Liver (tissue), 9 donors: ENCODE results near the gene PFN3. TPM values are rescaled to one million over a fixed set of nuclear protein-coding genes. Genes with fewer than 3 reads are reported as not detected.

Experiments
- DNase-seq: peaks from one replicate; pipeline ENCODE4 v3.0.0-alpha.2; 2017; ENCODE audit warnings: low spot score
- H3K27ac ChIP-seq, 2 donors: one replicate each; pipeline ENCODE4 v1.7.0; 2013; ENCODE audit warnings: inconsistent platforms in 2 of 2, low read length in 2 of 2, control low read depth in 1 of 2, low read depth in 1 of 2, mild to moderate bottlenecking in 1 of 2
- H3K27me3 ChIP-seq, 4 donors: one replicate each; pipeline versions ENCODE4 v1.6.1 to v1.7.0; 2013; ENCODE audit warnings: low read length in 3 of 4, inconsistent platforms in 1 of 4, mild to moderate bottlenecking in 1 of 4, moderate library complexity in 1 of 4; ENCODE audit not compliant: control insufficient read depth in 4 of 4, insufficient read depth in 4 of 4
- H3K36me3 ChIP-seq, 4 donors: one replicate each; pipeline versions ENCODE4 v1.6.1 to v1.7.0; 2013; ENCODE audit warnings: low read length in 3 of 4, mild to moderate bottlenecking in 3 of 4, low read depth in 1 of 4, moderate library complexity in 1 of 4; ENCODE audit not compliant: control insufficient read depth in 4 of 4, insufficient read depth in 3 of 4
- H3K4me1 ChIP-seq, 4 donors: one replicate each; pipeline versions ENCODE4 v1.6.1 to v1.7.0; 2013; ENCODE audit warnings: low read length in 3 of 4, mild to moderate bottlenecking in 3 of 4, moderate library complexity in 1 of 4; ENCODE audit not compliant: control insufficient read depth in 4 of 4, insufficient read depth in 4 of 4
- H3K4me3 ChIP-seq, 3 donors: one replicate each; pipeline versions ENCODE4 v1.6.1 to v1.7.0; 2013; ENCODE audit warnings: low read length in 3 of 3, control low read depth in 1 of 3, low read depth in 1 of 3, mild to moderate bottlenecking in 1 of 3
- H3K9ac ChIP-seq, 2 donors: one replicate each; pipeline ENCODE4 v1.7.0; 2013; ENCODE audit warnings: low read length in 2 of 2, mild to moderate bottlenecking in 2 of 2, moderate library complexity in 2 of 2, control low read depth in 1 of 2, low read depth in 1 of 2
- H3K9me3 ChIP-seq, 4 donors: one replicate each; pipeline versions ENCODE4 v1.6.1 to v1.7.0; 2013; ENCODE audit warnings: low read length in 3 of 4; ENCODE audit not compliant: control insufficient read depth in 4 of 4
- ATF3 ChIP-seq: IDR thresholded peaks from 2 replicates; pipeline ENCODE4 v1.6.1; 2016; ENCODE audit warnings: antibody characterized with exemption
- EGR1 ChIP-seq, 2 donors: IDR thresholded peaks; 2 replicates each; pipeline ENCODE4 v1.6.1; 2016 to 2018; ENCODE audit warnings: antibody characterized with exemption in 2 of 2, low read depth in 2 of 2
- FOXA1 ChIP-seq: IDR thresholded peaks from 2 replicates; pipeline ENCODE4 v1.6.1; 2016; ENCODE audit warnings: antibody characterized with exemption
- FOXA2 ChIP-seq: IDR thresholded peaks from 2 replicates; pipeline ENCODE4 v1.6.1; 2016; ENCODE audit warnings: antibody characterized with exemption
- GABPA ChIP-seq, 2 donors: IDR thresholded peaks in 1 of 2; conservative IDR thresholded peaks in 1 of 2; 2 replicates each; pipeline ENCODE4 v1.6.1; 2016; ENCODE audit warnings: antibody characterized with exemption in 2 of 2, mild to moderate bottlenecking in 1 of 2, moderate library complexity in 1 of 2
- HNF4A ChIP-seq, 2 donors: conservative IDR thresholded peaks; 2 replicates each; pipeline ENCODE4 v1.6.1; 2016; ENCODE audit warnings: antibody characterized with exemption in 2 of 2, mild to moderate bottlenecking in 2 of 2
- HNF4G ChIP-seq: IDR thresholded peaks from 2 replicates; pipeline ENCODE4 v1.6.1; 2016; ENCODE audit warnings: antibody characterized with exemption
- JUND ChIP-seq, 2 donors: IDR thresholded peaks; 2 replicates each; pipeline ENCODE4 v1.6.1; 2016; ENCODE audit warnings: antibody characterized with exemption in 2 of 2
- NR2F2 ChIP-seq: IDR thresholded peaks from 2 replicates; pipeline ENCODE4 v1.6.1; 2016; ENCODE audit warnings: antibody characterized with exemption
- RAD21 ChIP-seq, 2 donors: IDR thresholded peaks; 2 replicates each; pipeline ENCODE4 v1.6.1; 2016; ENCODE audit warnings: antibody characterized with exemption in 2 of 2, mild to moderate bottlenecking in 2 of 2
- RXRA ChIP-seq, 2 donors: IDR thresholded peaks; 2 replicates each; pipeline ENCODE4 v1.6.1; 2017 to 2018; ENCODE audit warnings: antibody characterized with exemption in 2 of 2, mild to moderate bottlenecking in 1 of 2
- SP1 ChIP-seq: IDR thresholded peaks from 2 replicates; pipeline ENCODE4 v1.6.1; 2018; ENCODE audit warnings: antibody characterized with exemption, mild to moderate bottlenecking
- TAF1 ChIP-seq: conservative IDR thresholded peaks from 2 replicates; pipeline ENCODE4 v1.6.1; 2016; ENCODE audit warnings: antibody characterized with exemption, mild to moderate bottlenecking
- YY1 ChIP-seq: IDR thresholded peaks from 2 replicates; pipeline ENCODE4 v1.6.1; 2016; ENCODE audit warnings: antibody characterized with exemption, mild to moderate bottlenecking
- ZBTB33 ChIP-seq: IDR thresholded peaks from 2 replicates; pipeline ENCODE4 v1.6.1; 2016; ENCODE audit warnings: antibody characterized with exemption
- WGBS: extraction: QIAGEN DNeasy Blood & Tissue Kit; methylation state at CpG from one replicate; pipeline ENCODE4 v1.1.7; 2013; 5-methylcytosine and 5-hydroxymethylcytosine counted together
- polyA plus RNA-seq, 2 donors: library from polyadenylated mRNA; stranded (reverse) in 1 of 2; unstranded in 1 of 2; fragments of 200-250 nt in 1 of 2; fragments of >200 nt in 1 of 2; fragmentation: Nextera tagmentation in 1 of 2; extraction: Ambion mirVana in 1 of 2; gene quantifications; one replicate each; pipeline versions ENCODE4 v1.2.1 to v1.2.3, GENCODE V29; 2013 to 2015
- total RNA-seq, 2 donors: library from RNA; depleted of rRNA; stranded (reverse); fragments of >200 nt; gene quantifications; one replicate each; pipeline ENCODE4 v1.2.3, GENCODE V29; 2014
- TF ChIP-seq, protein P1 (sequence below): IDR thresholded peaks from 2 replicates; pipeline ENCODE4 v1.6.1; 2016; ENCODE audit warnings: antibody characterized with exemption
- TF ChIP-seq, protein P2 (sequence below): fragments of 150-350 bp; IDR thresholded peaks from 2 replicates; pipeline ENCODE4 v1.5.1; 2017; ENCODE audit warnings: improper control_type of control experiment, low read depth, low read length; ENCODE audit not compliant: missing input control
- TF ChIP-seq, protein P3 (sequence below): IDR thresholded peaks from 2 replicates; pipeline ENCODE4 v1.6.1; 2016; ENCODE audit warnings: antibody characterized with exemption, mild to moderate bottlenecking
- donor health status: healthy.
- donor health status: healthy.
- donor health status: healthy.
- donor health status: healthy.
- donor health status: healthy.

The PFN3 gene
- total and polyA plus RNA-seq, 4 donors = not detected

- DNase-seq = no peak
- H3K9me3 ChIP-seq = no peaks in the 10 kb centered on the region
- H3K9ac ChIP-seq = peak overlapping the region; percentile 1 to 27
- H3K27ac ChIP-seq = peak overlapping the region; percentile 81 to 93
- 70% methylated on average over 3 of the region's 3 CpGs for WGBS
- H3K27me3 ChIP-seq = no peaks in the 10 kb centered on the region
- peak overlapping the region in 2 of 3 donors; percentile 1 to 30 for H3K4me3 ChIP-seq
- TF ChIP-seq EGR1 (IDR thresholded peaks at IDR 0.05; ENCODE audit: low read depth in 2 of 2) = no peak
- no peak for TF ChIP-seq JUND (IDR thresholded peaks at IDR 0.05)
- H3K4me1 ChIP-seq = peaks cover 22 to 75% (median 60%) of the 10 kb centered on the region in 4 donors
- H3K36me3 ChIP-seq = peaks cover 0 to 2% (median 0%) of the 10 kb centered on the region in 4 donors
Observed at GRCh38 chr5:177354711-177355110, 45.8 kb downstream of the PFN3 start.

GRCh38 chr5:177354256-177354655 is 46.2 kb downstream of the PFN3 start:
- H3K4me1 ChIP-seq = peaks cover 23 to 75% (median 60%) of the 10 kb centered on the region in 4 donors
- TF ChIP-seq, protein P1, sequence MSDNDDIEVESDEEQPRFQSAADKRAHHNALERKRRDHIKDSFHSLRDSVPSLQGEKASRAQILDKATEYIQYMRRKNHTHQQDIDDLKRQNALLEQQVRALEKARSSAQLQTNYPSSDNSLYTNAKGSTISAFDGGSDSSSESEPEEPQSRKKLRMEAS = peak; percentile 11
- TF ChIP-seq JUND (IDR thresholded peaks at IDR 0.05) = peak; percentile 26 to 61
- peak; percentile 72 for TF ChIP-seq SP1
- peak; percentile 30 to 33 for TF ChIP-seq HNF4A (conservative IDR thresholded peaks at IDR 0.05)
- TF ChIP-seq, protein P2, sequence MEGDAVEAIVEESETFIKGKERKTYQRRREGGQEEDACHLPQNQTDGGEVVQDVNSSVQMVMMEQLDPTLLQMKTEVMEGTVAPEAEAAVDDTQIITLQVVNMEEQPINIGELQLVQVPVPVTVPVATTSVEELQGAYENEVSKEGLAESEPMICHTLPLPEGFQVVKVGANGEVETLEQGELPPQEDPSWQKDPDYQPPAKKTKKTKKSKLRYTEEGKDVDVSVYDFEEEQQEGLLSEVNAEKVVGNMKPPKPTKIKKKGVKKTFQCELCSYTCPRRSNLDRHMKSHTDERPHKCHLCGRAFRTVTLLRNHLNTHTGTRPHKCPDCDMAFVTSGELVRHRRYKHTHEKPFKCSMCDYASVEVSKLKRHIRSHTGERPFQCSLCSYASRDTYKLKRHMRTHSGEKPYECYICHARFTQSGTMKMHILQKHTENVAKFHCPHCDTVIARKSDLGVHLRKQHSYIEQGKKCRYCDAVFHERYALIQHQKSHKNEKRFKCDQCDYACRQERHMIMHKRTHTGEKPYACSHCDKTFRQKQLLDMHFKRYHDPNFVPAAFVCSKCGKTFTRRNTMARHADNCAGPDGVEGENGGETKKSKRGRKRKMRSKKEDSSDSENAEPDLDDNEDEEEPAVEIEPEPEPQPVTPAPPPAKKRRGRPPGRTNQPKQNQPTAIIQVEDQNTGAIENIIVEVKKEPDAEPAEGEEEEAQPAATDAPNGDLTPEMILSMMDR = no peak
- TF ChIP-seq TAF1 = peak; percentile 31
- TF ChIP-seq FOXA1 = no peak
- TF ChIP-seq NR2F2 = no peak
- TF ChIP-seq ATF3 = peak; percentile 17
- peak; percentile 27 to 42 for TF ChIP-seq RXRA (IDR thresholded peaks at IDR 0.05)
- peak; percentile 58 for TF ChIP-seq YY1
- TF ChIP-seq ZBTB33 = no peak
- peak in 1 of 2 donors; percentile 31 for TF ChIP-seq GABPA (IDR thresholded peaks at IDR 0.05 in 1 of 2, conservative IDR thresholded peaks at IDR 0.05 in 1 of 2)
- no peak for TF ChIP-seq HNF4G
- TF ChIP-seq RAD21 (IDR thresholded peaks at IDR 0.05) = peak in 1 of 2 donors; percentile 23
- TF ChIP-seq, protein P3, sequence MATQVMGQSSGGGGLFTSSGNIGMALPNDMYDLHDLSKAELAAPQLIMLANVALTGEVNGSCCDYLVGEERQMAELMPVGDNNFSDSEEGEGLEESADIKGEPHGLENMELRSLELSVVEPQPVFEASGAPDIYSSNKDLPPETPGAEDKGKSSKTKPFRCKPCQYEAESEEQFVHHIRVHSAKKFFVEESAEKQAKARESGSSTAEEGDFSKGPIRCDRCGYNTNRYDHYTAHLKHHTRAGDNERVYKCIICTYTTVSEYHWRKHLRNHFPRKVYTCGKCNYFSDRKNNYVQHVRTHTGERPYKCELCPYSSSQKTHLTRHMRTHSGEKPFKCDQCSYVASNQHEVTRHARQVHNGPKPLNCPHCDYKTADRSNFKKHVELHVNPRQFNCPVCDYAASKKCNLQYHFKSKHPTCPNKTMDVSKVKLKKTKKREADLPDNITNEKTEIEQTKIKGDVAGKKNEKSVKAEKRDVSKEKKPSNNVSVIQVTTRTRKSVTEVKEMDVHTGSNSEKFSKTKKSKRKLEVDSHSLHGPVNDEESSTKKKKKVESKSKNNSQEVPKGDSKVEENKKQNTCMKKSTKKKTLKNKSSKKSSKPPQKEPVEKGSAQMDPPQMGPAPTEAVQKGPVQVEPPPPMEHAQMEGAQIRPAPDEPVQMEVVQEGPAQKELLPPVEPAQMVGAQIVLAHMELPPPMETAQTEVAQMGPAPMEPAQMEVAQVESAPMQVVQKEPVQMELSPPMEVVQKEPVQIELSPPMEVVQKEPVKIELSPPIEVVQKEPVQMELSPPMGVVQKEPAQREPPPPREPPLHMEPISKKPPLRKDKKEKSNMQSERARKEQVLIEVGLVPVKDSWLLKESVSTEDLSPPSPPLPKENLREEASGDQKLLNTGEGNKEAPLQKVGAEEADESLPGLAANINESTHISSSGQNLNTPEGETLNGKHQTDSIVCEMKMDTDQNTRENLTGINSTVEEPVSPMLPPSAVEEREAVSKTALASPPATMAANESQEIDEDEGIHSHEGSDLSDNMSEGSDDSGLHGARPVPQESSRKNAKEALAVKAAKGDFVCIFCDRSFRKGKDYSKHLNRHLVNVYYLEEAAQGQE = peak; percentile 86
- TF ChIP-seq EGR1 (IDR thresholded peaks at IDR 0.05; ENCODE audit: low read depth in 2 of 2) = peak; percentile 82 to 89
- no peak for TF ChIP-seq FOXA2
- peak overlapping the region; percentile 81 to 93 for H3K27ac ChIP-seq
- no peaks in the 10 kb centered on the region for H3K27me3 ChIP-seq
- 58% methylated on average over 3 of the region's 3 CpGs for WGBS
- H3K36me3 ChIP-seq = peaks cover 0 to 2% (median 0%) of the 10 kb centered on the region in 4 donors
- peak overlapping the region in 1 of 2 donors; percentile 27 for H3K9ac ChIP-seq
- H3K4me3 ChIP-seq = peak overlapping the region in 2 of 3 donors; percentile 1 to 30
- no peaks in the 10 kb centered on the region for H3K9me3 ChIP-seq
- DNase-seq = no peak
